Central memory CD8-positive, alpha-beta T cell (primary cell): ENCODE results near the gene PRDM16.

ENCODE experiments used
- ATAC-seq: fragments of 150-1000 bp; cut with Tn5 transposase; replicated peaks from 2 replicates; pipeline ENCODE4 v1.10.0; 2022; ENCODE audit warnings: mild to moderate bottlenecking, moderate FRiP score, moderate number of reproducible peaks; ENCODE audit not compliant: poor library complexity, severe bottlenecking; ENCODE audit errors: extremely low read depth
- DNase-seq, 2 donors: peaks; one replicate each; pipeline ENCODE4 v3.0.0; 2021; ENCODE audit warnings: low spot score in 2 of 2
- H3K27ac Mint-ChIP-seq: one replicate; pipeline ENCODE4 v1.8.0; 2022; ENCODE audit warnings: low read depth, mild to moderate bottlenecking, moderate library complexity, mixed read lengths
- H3K27me3 Mint-ChIP-seq: one replicate; pipeline ENCODE4 v1.8.0; 2022; ENCODE audit warnings: mixed read lengths
- H3K36me3 Mint-ChIP-seq: one replicate; pipeline ENCODE4 v1.8.0; 2022; ENCODE audit warnings: mild to moderate bottlenecking, moderate library complexity, mixed read lengths; ENCODE audit not compliant: insufficient read depth
- H3K4me1 Mint-ChIP-seq: one replicate; pipeline ENCODE4 v1.8.0; 2022; ENCODE audit warnings: mixed read lengths
- H3K4me3 Mint-ChIP-seq: one replicate; pipeline ENCODE4 v1.8.0; 2022; ENCODE audit warnings: mild to moderate bottlenecking, moderate library complexity, mixed read lengths
- H3K9me3 Mint-ChIP-seq: one replicate; pipeline ENCODE4 v1.8.0; 2022; ENCODE audit warnings: mixed read lengths

The PRDM16 gene

GRCh38 chr1:3069491-3070308, 697 bp downstream of the PRDM16 start:
- ATAC-seq (no peak), DNase-seq (no peak)
- Mint-ChIP-seq H3K4me3 (no peak overlapping the region), H3K9me3 (no peaks in the 10 kb centered on the region), H3K36me3 (peaks cover 2% of the 10 kb centered on the region), H3K27me3 (peaks cover 13% of the 10 kb centered on the region), H3K4me1 (no peaks in the 10 kb centered on the region), H3K27ac (no peak overlapping the region)

- no peaks in the 10 kb centered on the region for H3K4me1 Mint-ChIP-seq
- DNase-seq (no peak), ATAC-seq (no peak)
- no peak overlapping the region for H3K27ac Mint-ChIP-seq
- no peaks in the 10 kb centered on the region for H3K9me3 Mint-ChIP-seq
- peaks cover 2% of the 10 kb centered on the region for H3K36me3 Mint-ChIP-seq
- H3K27me3 Mint-ChIP-seq = peaks cover 13% of the 10 kb centered on the region
- H3K4me3 Mint-ChIP-seq = no peak overlapping the region
Observed at GRCh38 chr1:3070309-3070643, 1.3 kb downstream of the PRDM16 start.

DNA sequence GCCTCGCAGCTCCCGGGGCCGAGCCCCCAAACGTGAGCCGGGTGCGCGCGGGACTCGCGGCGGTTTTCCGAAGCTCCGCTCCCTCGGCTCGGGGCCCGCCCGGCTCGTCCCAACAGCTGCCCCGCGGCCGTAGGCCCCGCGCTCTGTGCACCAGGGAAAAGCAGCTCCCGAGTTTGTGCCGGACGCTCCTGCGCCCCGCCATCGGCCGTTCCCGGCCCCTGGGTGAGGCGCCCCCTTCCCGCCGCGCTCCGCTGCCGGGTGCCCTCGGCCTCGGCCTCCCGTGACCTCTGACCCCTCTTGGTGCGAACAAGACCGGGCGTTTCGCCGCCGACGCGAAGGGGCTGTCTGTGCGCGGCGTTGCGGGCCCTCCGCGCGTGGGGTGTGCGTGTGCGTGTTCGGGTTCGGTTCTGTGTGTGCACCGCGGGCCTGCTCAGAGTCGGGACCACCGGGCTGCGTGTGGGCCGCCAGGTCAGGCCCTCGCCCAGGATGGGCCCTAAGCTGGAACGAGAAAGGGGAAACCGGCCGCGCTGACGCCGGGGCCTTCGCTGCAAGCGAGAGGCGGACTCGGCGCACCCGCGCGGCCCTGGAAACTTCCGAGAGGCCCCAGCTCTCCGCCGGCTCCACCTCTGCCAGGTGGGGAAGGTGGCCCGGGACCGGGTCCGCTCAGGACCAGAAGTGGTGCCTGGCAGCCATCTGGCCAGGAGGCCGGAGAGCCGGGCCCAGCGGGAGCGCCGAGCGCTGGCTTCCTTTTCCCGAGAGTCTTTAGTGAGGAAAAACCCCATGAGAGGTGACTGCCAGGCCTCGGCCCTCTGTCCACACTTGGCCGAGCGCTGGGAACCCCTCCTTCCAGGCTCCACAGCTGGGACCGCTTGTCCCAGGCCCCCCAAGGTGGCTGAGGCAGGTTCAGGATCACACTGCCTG, 1.9 kb downstream of the PRDM16 start:
- ATAC-seq = no peak
- Mint-ChIP-seq H3K27ac (no peak overlapping the region), H3K27me3 (peaks cover 13% of the 10 kb centered on the region), H3K9me3 (no peaks in the 10 kb centered on the region), H3K36me3 (peaks cover 2% of the 10 kb centered on the region), H3K4me3 (peak overlapping the region; percentile 40), H3K4me1 (no peaks in the 10 kb centered on the region)
- DNase-seq = no peak

DNA sequence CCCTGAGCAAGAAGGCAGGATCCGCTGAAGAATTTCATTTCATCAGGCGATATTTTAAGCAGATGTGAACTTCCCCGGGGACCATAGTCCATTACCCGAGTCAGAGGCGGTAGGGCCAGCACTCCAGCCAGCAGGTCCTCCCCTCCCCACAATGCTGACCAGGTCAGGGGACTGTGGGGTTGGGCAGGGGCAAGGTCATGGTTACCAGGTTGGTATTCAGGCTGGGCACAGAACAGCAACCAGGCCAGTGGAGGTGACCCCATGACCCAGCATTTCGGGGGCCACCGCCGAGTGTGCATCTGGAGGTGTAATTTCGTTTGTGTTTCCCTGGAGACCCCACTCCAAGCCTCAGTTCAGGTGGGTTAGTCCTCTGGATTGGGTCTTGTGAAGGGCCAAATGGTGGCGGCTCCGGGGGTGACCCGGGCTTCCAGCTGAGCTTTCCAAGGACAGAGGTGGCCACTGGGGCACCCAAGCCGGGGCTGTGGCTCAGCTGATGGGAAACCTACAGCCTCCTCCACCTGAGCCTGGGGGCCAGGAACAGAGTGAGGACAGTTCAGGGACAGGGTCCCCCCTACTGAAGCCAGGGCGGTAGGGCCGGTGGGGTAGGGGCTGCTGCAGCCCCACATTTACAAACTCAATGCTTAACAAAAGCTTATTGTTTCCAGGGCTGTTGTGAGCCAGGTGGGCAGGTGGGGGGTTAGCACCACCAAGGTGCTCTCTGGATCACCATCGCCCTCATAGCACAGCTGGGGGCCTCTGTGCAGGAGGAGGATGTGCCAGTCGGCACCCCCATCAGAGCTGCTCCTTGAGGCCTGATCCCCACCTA, 2.8 kb downstream of the PRDM16 start:
- H3K27ac Mint-ChIP-seq = no peak overlapping the region
- no peaks in the 10 kb centered on the region for H3K9me3 Mint-ChIP-seq
- DNase-seq = no peak
- peaks cover 2% of the 10 kb centered on the region for H3K36me3 Mint-ChIP-seq
- H3K27me3 Mint-ChIP-seq = peaks cover 13% of the 10 kb centered on the region
- no peaks in the 10 kb centered on the region for H3K4me1 Mint-ChIP-seq
- H3K4me3 Mint-ChIP-seq = peak overlapping the region; percentile 40
- no peak for ATAC-seq

DNA sequence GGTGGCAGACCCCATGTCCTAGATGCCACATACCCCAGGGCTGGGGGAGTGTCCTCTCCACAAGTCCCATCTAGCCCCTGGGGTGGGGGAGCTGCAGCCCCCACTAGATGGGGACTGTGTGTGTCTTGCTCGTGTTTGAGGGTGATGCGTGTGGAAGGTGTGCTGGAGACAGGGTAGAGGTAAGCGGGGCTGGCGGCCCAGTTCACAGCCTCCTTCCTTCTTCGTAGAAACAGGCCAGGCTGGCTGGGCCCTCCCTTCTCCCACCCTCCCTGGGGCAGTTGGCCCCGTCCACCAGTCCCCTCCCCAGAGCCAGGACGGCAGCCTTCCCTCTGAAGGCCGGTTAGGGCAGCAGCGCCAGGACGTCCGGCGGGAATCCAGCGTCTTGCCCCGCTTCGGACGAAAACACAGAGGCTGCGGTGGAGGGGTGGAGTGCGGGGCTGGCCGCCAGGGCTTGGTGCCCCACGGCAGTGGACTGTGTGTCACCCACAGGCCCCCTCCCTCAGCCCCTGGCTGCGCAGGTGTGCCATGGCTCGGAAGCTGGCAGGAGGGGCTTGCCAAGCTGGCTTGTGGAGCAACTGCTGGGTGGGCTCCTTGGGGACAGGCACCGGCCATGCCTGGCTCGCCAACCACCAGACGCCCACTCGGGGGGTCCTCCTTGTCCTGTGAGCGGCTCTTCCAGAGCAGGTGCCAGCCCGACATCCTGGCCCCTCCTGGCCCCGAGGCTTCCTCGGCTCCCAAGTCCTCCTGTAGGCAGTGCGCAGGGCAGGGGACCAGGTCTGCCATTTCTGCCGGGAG, 3.6 kb downstream of the PRDM16 start:
- DNase-seq = no peak
- H3K4me1 Mint-ChIP-seq = no peaks in the 10 kb centered on the region
- H3K4me3 Mint-ChIP-seq = no peak overlapping the region
- no peak for ATAC-seq
- H3K36me3 Mint-ChIP-seq = peaks cover 2% of the 10 kb centered on the region
- peaks cover 17% of the 10 kb centered on the region for H3K27me3 Mint-ChIP-seq
- H3K9me3 Mint-ChIP-seq = no peaks in the 10 kb centered on the region
- no peak overlapping the region for H3K27ac Mint-ChIP-seq

DNA sequence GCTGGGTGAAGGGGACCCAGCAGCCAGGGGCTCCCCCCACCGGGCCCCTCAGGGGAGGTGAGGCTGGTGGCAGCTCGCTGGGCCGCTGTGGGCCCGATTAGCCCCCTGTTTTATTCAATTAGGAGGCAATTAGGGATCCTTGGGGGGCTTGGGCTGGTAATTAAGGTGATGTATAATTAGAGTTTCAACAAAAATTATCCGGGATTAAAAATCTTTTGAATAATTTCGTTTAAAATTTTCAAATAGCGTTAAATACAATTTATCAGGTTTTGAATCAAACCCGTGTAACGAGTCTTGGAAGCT, 4.1 kb downstream of the PRDM16 start:
- peaks cover 23% of the 10 kb centered on the region for H3K27me3 Mint-ChIP-seq

GRCh38 chr1:3073489-3074296, 4.7 kb downstream of the PRDM16 start:
- H3K36me3 Mint-ChIP-seq = peaks cover 2% of the 10 kb centered on the region
- no peaks in the 10 kb centered on the region for H3K9me3 Mint-ChIP-seq
- no peak for ATAC-seq

More for the DNA sequence above, 4.1 kb downstream of the PRDM16 start:
- DNase-seq (no peak), ATAC-seq (no peak)
- Mint-ChIP-seq H3K9me3 (no peaks in the 10 kb centered on the region), H3K4me3 (no peak overlapping the region), H3K27ac (no peak overlapping the region), H3K4me1 (no peaks in the 10 kb centered on the region), H3K36me3 (peaks cover 2% of the 10 kb centered on the region)

DNA sequence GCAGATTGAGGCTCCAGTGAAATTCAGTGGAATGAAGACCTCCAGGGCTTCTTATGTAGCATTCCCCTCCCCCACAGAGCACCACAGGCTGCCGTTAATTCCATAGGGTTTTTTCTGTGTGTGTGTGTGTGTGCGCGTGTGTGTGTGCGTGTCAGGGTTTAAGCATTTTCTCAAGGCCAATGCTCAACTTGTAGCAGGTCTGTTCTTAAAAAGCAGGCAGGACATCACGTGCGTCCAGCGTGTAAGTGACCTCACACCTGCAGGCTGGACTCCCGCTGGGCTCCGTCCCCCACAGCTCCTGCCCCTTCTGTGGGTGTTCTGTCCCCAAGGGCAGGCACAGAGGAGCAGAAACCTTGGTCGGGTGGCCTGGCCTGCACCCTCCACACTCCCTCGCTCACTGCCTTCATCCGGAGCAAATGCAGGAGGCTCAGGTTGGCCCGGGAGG, 5.3 kb downstream of the PRDM16 start:
- Mint-ChIP-seq H3K27ac (no peak overlapping the region), H3K4me1 (no peaks in the 10 kb centered on the region), H3K4me3 (no peak overlapping the region), H3K27me3 (peaks cover 34% of the 10 kb centered on the region), H3K36me3 (no peaks in the 10 kb centered on the region), H3K9me3 (no peaks in the 10 kb centered on the region)
- DNase-seq (no peak), ATAC-seq (no peak)

More at GRCh38 chr1:3073489-3074296, 4.7 kb downstream of the PRDM16 start:
- Mint-ChIP-seq H3K4me1 (no peaks in the 10 kb centered on the region), H3K27me3 (peaks cover 28% of the 10 kb centered on the region), H3K4me3 (no peak overlapping the region), H3K27ac (no peak overlapping the region)
- no peak for DNase-seq

DNA sequence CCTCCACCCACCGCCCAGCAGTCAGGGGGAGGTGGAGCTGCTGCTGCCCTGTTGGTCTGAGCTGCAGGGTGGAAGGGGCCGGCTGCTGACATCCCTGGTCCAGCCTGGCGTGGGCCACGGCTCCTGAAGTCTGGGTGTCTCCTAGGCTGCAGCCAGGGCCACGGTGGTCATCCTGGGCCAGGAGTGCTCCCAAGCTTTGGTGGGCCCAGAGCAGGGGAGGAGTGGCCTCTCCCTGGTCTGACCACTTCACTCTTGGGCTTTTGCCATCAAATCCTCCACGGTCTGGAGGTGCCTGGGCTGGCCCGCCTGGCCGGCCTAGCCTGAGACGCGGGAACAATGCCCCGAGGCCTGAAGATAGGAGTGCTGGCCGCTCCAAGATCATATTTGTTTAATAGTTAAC, 5.8 kb downstream of the PRDM16 start:
- H3K4me3 Mint-ChIP-seq = no peak overlapping the region
- no peak overlapping the region for H3K27ac Mint-ChIP-seq
- no peaks in the 10 kb centered on the region for H3K36me3 Mint-ChIP-seq
- no peak for DNase-seq
- H3K27me3 Mint-ChIP-seq = peaks cover 39% of the 10 kb centered on the region
- no peaks in the 10 kb centered on the region for H3K4me1 Mint-ChIP-seq
- no peak for ATAC-seq
- no peaks in the 10 kb centered on the region for H3K9me3 Mint-ChIP-seq

GRCh38 chr1:3075666-3076362, 6.8 kb downstream of the PRDM16 start:
- Mint-ChIP-seq H3K9me3 (no peaks in the 10 kb centered on the region), H3K36me3 (peaks cover 1% of the 10 kb centered on the region), H3K27ac (no peak overlapping the region), H3K4me3 (no peak overlapping the region), H3K27me3 (peaks cover 40% of the 10 kb centered on the region), H3K4me1 (no peaks in the 10 kb centered on the region)
- DNase-seq (no peak), ATAC-seq (no peak)

DNA sequence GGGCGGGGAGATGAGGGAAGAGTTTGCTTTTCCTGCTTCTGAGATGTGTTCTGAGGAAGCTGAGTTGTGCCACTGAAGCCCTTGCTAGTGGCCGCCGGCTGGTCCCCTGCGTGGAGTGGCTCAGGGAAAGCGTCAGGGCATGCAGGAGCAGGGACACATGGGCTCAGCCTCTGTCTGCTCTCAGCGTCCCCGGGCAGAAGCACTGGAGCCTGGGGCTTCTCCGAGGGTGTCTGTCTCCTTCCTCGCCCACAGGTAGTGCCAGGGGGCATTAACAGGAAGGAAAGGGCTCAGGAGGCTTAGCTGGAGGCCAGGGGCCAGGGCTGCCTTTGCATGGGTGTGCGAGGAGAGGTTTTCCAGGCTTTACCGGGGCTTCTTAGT, 7.3 kb downstream of the PRDM16 start:
- Mint-ChIP-seq H3K27me3 (peaks cover 40% of the 10 kb centered on the region), H3K27ac (no peak overlapping the region), H3K36me3 (peaks cover 1% of the 10 kb centered on the region), H3K4me3 (no peak overlapping the region), H3K4me1 (no peaks in the 10 kb centered on the region), H3K9me3 (no peaks in the 10 kb centered on the region)
- ATAC-seq (no peak), DNase-seq (no peak)
